ENCODE data around the gene ENOSF1. TPM values are rescaled to one million over a fixed set of nuclear protein-coding genes. Genes with fewer than 3 reads are reported as not detected.
A peak's percentile ranks its signal among the peaks of the same experiment; 100 is the strongest.

Gene ENOSF1
- total and polyA plus RNA-seq, 2 of the 13 experiments (the other 11 are each of a cell fraction or from before 2014, with no cell fraction given) = 37.6 to 40.1 TPM

DNA sequence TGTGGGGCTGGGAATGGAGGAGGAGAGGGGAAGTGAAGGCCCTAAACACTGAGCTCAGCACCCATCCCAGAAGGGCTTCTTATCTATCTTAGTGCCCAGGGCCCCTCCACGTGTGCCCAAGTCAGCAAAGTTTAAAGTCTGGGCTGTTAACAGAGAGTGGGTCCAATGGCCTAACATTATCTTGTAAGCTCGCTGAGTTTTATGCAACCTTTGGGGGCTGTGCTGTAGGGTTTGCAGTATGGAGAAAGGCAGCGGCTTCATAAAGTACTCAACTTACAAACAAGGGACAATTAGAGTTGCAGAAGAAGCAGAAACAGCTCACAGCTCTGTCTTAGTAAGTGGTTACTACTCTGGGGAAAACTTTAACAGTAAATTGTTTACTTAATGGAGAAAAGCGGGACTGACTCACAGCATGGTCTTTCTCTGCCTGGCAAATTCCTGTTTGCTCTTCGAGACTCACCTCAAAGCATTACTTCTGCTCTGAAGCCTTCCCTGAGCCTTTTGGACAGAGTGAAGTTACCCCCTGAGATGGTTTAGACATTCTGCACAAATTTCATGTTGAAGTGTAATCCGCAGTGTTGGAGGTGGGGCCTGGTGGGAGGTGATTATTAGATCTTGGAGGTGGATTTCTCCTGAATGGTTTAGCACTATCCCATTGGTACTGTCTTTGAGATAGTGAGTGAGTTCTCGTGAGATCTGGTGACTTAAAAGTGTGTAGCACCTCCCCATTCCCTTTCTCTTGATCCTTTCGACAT, 9.0 kb downstream of the ENOSF1 start (continued):
- TF ChIP-seq, protein P1, sequence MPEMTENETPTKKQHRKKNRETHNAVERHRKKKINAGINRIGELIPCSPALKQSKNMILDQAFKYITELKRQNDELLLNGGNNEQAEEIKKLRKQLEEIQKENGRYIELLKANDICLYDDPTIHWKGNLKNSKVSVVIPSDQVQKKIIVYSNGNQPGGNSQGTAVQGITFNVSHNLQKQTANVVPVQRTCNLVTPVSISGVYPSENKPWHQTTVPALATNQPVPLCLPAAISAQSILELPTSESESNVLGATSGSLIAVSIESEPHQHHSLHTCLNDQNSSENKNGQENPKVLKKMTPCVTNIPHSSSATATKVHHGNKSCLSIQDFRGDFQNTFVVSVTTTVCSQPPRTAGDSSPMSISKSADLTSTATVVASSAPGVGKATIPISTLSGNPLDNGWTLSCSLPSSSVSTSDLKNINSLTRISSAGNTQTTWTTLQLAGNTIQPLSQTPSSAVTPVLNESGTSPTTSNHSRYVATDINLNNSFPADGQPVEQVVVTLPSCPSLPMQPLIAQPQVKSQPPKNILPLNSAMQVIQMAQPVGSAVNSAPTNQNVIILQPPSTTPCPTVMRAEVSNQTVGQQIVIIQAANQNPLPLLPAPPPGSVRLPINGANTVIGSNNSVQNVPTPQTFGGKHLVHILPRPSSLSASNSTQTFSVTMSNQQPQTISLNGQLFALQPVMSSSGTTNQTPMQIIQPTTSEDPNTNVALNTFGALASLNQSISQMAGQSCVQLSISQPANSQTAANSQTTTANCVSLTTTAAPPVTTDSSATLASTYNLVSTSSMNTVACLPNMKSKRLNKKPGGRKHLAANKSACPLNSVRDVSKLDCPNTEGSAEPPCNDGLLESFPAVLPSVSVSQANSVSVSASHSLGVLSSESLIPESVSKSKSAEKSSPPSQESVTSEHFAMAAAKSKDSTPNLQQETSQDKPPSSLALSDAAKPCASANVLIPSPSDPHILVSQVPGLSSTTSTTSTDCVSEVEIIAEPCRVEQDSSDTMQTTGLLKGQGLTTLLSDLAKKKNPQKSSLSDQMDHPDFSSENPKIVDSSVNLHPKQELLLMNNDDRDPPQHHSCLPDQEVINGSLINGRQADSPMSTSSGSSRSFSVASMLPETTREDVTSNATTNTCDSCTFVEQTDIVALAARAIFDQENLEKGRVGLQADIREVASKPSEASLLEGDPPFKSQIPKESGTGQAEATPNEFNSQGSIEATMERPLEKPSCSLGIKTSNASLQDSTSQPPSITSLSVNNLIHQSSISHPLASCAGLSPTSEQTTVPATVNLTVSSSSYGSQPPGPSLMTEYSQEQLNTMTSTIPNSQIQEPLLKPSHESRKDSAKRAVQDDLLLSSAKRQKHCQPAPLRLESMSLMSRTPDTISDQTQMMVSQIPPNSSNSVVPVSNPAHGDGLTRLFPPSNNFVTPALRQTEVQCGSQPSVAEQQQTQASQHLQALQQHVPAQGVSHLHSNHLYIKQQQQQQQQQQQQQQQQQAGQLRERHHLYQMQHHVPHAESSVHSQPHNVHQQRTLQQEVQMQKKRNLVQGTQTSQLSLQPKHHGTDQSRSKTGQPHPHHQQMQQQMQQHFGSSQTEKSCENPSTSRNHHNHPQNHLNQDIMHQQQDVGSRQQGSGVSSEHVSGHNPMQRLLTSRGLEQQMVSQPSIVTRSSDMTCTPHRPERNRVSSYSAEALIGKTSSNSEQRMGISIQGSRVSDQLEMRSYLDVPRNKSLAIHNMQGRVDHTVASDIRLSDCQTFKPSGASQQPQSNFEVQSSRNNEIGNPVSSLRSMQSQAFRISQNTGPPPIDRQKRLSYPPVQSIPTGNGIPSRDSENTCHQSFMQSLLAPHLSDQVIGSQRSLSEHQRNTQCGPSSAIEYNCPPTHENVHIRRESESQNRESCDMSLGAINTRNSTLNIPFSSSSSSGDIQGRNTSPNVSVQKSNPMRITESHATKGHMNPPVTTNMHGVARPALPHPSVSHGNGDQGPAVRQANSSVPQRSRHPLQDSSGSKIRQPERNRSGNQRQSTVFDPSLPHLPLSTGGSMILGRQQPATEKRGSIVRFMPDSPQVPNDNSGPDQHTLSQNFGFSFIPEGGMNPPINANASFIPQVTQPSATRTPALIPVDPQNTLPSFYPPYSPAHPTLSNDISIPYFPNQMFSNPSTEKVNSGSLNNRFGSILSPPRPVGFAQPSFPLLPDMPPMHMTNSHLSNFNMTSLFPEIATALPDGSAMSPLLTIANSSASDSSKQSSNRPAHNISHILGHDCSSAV (CRISPR knock-in tag; IDR thresholded peaks at IDR 0.05; ENCODE audit: borderline replicate concordance) = no peak
- TF ChIP-seq ZNF136 (CRISPR knock-in tag; IDR thresholded peaks at IDR 0.05; ENCODE audit: low read depth) = no peak
- TF ChIP-seq ZNF761 (CRISPR knock-in tag; conservative IDR thresholded peaks at IDR 0.05) = peak; percentile 44; the same call in 1 of the 2 replicates
- TF ChIP-seq REXO4 (CRISPR knock-in tag; IDR thresholded peaks at IDR 0.05; ENCODE audit: borderline replicate concordance) = no peak
- TF ChIP-seq, protein P2, sequence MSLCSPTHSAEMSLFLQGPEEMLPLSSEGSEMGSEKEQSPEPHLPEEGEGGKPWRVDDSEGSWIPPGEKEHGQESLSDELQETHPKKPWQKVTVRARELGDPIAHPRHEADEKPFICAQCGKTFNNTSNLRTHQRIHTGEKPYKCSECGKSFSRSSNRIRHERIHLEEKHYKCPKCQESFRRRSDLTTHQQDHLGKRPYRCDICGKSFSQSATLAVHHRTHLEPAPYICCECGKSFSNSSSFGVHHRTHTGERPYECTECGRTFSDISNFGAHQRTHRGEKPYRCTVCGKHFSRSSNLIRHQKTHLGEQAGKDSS (CRISPR knock-in tag; IDR thresholded peaks at IDR 0.05; ENCODE audit: borderline replicate concordance, low read depth) = no peak
- no peak for TF ChIP-seq GATAD1 (CRISPR knock-in tag; IDR thresholded peaks at IDR 0.05)
- TF ChIP-seq, protein P3, sequence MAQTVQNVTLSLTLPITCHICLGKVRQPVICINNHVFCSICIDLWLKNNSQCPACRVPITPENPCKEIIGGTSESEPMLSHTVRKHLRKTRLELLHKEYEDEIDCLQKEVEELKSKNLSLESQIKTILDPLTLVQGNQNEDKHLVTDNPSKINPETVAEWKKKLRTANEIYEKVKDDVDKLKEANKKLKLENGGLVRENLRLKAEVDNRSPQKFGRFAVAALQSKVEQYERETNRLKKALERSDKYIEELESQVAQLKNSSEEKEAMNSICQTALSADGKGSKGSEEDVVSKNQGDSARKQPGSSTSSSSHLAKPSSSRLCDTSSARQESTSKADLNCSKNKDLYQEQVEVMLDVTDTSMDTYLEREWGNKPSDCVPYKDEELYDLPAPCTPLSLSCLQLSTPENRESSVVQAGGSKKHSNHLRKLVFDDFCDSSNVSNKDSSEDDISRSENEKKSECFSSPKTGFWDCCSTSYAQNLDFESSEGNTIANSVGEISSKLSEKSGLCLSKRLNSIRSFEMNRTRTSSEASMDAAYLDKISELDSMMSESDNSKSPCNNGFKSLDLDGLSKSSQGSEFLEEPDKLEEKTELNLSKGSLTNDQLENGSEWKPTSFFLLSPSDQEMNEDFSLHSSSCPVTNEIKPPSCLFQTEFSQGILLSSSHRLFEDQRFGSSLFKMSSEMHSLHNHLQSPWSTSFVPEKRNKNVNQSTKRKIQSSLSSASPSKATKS (CRISPR knock-in tag; IDR thresholded peaks at IDR 0.05) = no peak
- TF ChIP-seq, protein P4, sequence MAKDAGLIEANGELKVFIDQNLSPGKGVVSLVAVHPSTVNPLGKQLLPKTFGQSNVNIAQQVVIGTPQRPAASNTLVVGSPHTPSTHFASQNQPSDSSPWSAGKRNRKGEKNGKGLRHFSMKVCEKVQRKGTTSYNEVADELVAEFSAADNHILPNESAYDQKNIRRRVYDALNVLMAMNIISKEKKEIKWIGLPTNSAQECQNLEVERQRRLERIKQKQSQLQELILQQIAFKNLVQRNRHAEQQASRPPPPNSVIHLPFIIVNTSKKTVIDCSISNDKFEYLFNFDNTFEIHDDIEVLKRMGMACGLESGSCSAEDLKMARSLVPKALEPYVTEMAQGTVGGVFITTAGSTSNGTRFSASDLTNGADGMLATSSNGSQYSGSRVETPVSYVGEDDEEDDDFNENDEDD (CRISPR knock-in tag; IDR thresholded peaks at IDR 0.05; ENCODE audit: borderline replicate concordance) = 0 out of 2 replicates have a peak, but pooled peaks have one; percentile 18
- TF ChIP-seq EP300 (IDR thresholded peaks at IDR 0.05; ENCODE audit: low read depth in 2 of 2, low read length in 2 of 2) = peak in 1 of 2 experiments; percentile 12; a peak in 1 of 4 replicates
- TF ChIP-seq EP300 (CRISPR knock-in tag; IDR thresholded peaks at IDR 0.05; ENCODE audit: borderline replicate concordance) = no peak
- TF ChIP-seq, protein P5, sequence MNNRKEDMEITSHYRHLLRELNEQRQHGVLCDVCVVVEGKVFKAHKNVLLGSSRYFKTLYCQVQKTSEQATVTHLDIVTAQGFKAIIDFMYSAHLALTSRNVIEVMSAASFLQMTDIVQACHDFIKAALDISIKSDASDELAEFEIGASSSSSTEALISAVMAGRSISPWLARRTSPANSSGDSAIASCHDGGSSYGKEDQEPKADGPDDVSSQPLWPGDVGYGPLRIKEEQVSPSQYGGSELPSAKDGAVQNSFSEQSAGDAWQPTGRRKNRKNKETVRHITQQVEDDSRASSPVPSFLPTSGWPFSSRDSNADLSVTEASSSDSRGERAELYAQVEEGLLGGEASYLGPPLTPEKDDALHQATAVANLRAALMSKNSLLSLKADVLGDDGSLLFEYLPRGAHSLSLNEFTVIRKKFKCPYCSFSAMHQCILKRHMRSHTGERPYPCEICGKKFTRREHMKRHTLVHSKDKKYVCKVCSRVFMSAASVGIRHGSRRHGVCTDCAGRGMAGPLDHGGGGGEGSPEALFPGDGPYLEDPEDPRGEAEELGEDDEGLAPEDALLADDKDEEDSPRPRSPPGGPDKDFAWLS (CRISPR knock-in tag; IDR thresholded peaks at IDR 0.05; ENCODE audit: borderline replicate concordance) = no peak
- no peak for TF ChIP-seq ZNF30 (CRISPR knock-in tag; IDR thresholded peaks at IDR 0.05)
- 0 out of 2 replicates have a peak, but pooled peaks have one; percentile 6 for TF ChIP-seq CREM (IDR thresholded peaks at IDR 0.05)
- no peak for TF ChIP-seq CREM (CRISPR knock-in tag; IDR thresholded peaks at IDR 0.05)

Measured in HepG2 (cell line).